Measurements from ENCODE around the gene DCUN1D3.
"Not testable (repeated sequence)": the region's sequence is repeated elsewhere in the genome, so short reads cannot be mapped to it uniquely, and the experiment has no call there.

DCUN1D3 gene

GRCh38 chr16:20900299-20901067, at the start of gene DCUN1D3, which contains the start of gene LYRM1:
Gene DCUN1D3 (minus strand): TSS chr16:20900358. CDS start chr16:20862538, 37,820 bp downstream.
Gene LYRM1 (plus strand): TSS chr16:20900771. CDS start chr16:20915556, 14,785 bp downstream.
- peak; percentile 96 for DNase-seq

- DNase-seq, result no peak
These were observed 49.5 kb upstream of the DCUN1D3 start for GRCh38 chr16:20949660-20950059.

GRCh38 chr16:20948444-20948843, 48.3 kb upstream of the DCUN1D3 start:
- DNase-seq, result no peak

GRCh38 chr16:20946015-20946629, 46.0 kb upstream of the DCUN1D3 start:
- DNase-seq, result no peak

GRCh38 chr16:20945575-20945875, 45.4 kb upstream of the DCUN1D3 start:
- not testable (repeated sequence) for DNase-seq

- DNase-seq, result peak; percentile 54
These were observed 44.9 kb upstream of the DCUN1D3 start for GRCh38 chr16:20944861-20945574.

- DNase-seq, result no peak
These were observed 42.1 kb upstream of the DCUN1D3 start for GRCh38 chr16:20942256-20942655.

- DNase-seq, result no peak
These were observed 41.4 kb upstream of the DCUN1D3 start for GRCh38 chr16:20941636-20941926.

GRCh38 chr16:20940871-20941635, 40.9 kb upstream of the DCUN1D3 start:
- peak; percentile 66 for DNase-seq

GRCh38 chr16:20939611-20940010, 39.5 kb upstream of the DCUN1D3 start:
- DNase-seq, result peak; percentile 70

GRCh38 chr16:20938426-20938825, 38.3 kb upstream of the DCUN1D3 start:
- peak; percentile 84 for DNase-seq

GRCh38 chr16:20937736-20938135, 37.6 kb upstream of the DCUN1D3 start:
- DNase-seq, result no peak

GRCh38 chr16:20933589-20933988, 33.4 kb upstream of the DCUN1D3 start:
- no peak for DNase-seq

- DNase-seq, result no peak
These were observed 31.0 kb upstream of the DCUN1D3 start for GRCh38 chr16:20931066-20931600.

- no peak for DNase-seq
These were observed 30.2 kb upstream of the DCUN1D3 start for GRCh38 chr16:20930365-20930690.

GRCh38 chr16:20929676-20930364, 29.7 kb upstream of the DCUN1D3 start:
- not testable (repeated sequence) for DNase-seq

GRCh38 chr16:20928774-20929411, 28.7 kb upstream of the DCUN1D3 start:
- DNase-seq, result no peak

- DNase-seq, result no peak
These were observed 25.6 kb upstream of the DCUN1D3 start for GRCh38 chr16:20925751-20926150.

GRCh38 chr16:20923876-20924275, 23.7 kb upstream of the DCUN1D3 start:
- no peak for DNase-seq

GRCh38 chr16:20920799-20921198, 20.6 kb upstream of the DCUN1D3 start:
- no peak for DNase-seq

GRCh38 chr16:20920091-20920490, 19.9 kb upstream of the DCUN1D3 start:
- DNase-seq, result no peak

All from activated CD4-positive, alpha-beta T cell treated with anti-CD3 and anti-CD28 coated beads, Interleukin-10, Interleukin-2, amounts not matched to agents 100 ng/mL and 50 ng/mL, durations not matched to agents 16 hours and 8 hours (primary cell).